Hepatic stellate cell (primary cell): ENCODE measurements around the gene LMBR1.
"Not testable (repeated sequence)": the region's sequence is repeated elsewhere in the genome, so short reads cannot be mapped to it uniquely, and the experiment has no call there.

ENCODE experiments used
- DNase-seq: peaks from one replicate; pipeline ENCODE4 v3.0.0; 2011; ENCODE audit warnings: low spot score

The LMBR1 gene

GRCh38 chr7:156759143-156759542 is 133.8 kb downstream of the LMBR1 start:
- no peak for DNase-seq

- DNase-seq = no peak
Observed at GRCh38 chr7:156754201-156754600, 138.8 kb downstream of the LMBR1 start.

- DNase-seq = no peak
Observed at GRCh38 chr7:156753630-156754029, 139.4 kb downstream of the LMBR1 start.

- DNase-seq = no peak
Observed at GRCh38 chr7:156753229-156753560, 139.8 kb downstream of the LMBR1 start.

DNA sequence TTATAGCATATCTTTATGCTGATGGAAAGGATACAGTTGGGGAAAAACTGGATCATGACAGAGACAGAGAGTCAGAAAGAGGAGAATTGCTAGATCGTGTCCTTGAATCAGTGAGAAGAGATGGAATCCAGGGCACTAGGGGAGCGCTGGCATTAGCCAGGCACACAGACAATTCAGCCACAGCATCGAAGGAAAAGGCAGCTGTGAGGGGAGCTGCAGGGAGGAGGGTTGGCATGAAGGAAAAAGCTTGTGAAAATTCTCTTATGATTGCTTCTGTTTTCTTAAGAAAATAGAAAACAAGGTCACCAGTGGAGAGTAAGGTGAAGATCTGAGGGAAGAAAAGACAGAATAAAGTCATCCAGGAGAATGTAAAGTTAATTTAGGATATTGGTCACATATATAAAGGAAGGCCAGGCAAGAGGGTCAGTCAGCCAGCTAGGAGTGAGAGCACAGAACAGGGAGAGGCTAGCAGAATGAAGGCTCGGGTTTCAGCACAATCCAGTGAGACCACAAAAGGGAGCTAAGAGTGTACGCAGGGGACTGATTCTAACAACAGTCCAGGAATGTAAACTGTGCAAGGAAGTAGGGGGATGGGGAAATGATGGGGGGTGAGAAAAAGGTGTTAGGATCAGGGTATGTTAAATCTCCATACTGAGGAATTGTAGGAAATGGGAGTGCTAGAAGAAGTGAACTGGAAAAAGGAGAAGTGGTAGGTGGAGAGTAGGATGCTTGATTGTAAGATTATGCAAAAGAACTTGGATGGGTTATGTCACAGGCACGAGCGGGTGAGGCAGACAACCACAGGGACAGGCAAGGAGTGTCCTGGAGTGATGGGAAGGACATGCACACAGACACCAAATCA is 140.4 kb downstream of the LMBR1 start:
- DNase-seq = no peak

GRCh38 chr7:156751319-156751718 is 141.7 kb downstream of the LMBR1 start:
- DNase-seq = peak; percentile 7

DNA sequence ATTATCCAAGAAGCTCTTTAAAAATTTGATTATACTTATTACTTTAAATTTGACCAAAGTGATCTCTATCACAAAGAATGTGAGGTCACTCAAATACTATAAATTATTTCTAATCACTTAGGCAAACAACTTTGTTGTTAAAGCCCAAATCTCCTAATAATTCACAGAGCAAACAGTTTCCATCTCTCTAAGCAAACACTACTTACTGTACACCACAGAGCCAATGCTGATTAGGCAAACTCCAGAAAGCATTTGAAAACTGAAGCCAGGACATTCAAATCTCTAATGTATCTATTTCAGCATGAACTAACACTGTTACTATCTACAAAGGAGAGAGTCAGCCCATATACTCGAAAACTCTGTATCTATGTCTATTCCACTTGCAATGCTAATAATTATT is 145.3 kb downstream of the LMBR1 start:
- no peak for DNase-seq

GRCh38 chr7:156746891-156747290 is 146.1 kb downstream of the LMBR1 start:
- DNase-seq = no peak

- DNase-seq = no peak
Observed at GRCh38 chr7:156739596-156739995, 153.4 kb downstream of the LMBR1 start.

DNA sequence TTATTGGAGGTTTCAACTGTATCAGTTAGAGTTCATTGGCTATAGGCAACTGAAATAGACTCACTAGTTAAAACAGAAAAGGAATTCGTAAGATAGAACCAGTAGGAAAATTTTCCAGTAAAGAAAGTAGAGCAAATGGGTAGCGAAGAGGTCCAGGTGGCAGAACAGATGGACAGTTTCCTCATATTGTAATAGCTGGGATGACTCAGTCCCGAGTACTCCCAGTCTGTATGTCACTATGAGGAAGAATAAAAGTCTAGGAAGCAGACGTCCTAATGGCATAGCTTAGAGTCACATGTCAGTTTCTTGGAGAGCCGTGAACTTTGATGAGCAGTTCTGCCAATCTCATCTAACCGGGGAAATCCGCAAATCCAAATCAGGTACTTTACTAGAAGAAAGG is 157.1 kb downstream of the LMBR1 start:
- DNase-seq = no peak

DNA sequence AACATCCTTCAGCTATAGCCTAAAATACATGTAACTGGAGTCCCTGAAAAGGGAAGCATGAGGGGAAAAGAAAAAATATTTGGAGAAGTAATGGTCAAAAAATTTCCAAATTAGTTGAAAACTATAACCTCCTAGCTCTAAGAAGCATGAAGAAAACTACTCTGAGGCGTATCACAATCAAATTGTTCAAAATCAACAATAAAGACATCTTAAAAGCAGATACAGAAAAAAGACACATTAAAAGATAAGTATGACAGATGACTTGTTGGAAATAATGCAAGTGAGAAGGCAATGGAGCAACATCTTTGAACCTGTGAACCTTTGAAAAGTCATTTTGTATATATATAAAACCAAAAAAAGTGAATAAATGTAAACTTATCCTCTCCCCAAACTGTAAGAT is 159.3 kb downstream of the LMBR1 start:
- DNase-seq = no peak

GRCh38 chr7:156732091-156732625 is 160.8 kb downstream of the LMBR1 start:
- DNase-seq = peak; percentile 15

DNA sequence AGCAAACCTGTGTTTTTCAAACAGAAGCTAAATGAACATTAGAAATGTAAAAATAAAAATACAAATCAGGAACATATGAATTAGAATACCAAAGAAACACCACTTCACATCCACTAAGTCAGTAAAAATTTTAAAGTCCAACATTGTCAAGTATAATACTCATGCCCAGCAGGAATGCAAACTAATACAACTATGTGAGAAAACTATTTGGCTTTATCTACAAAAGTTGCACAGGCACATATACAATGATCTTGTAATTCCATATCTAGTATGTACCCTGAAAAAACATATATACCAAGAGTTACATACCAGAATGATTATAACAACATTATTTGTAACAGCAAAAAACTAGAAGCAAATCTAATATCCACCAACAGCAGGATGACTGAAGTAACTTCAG is 161.3 kb downstream of the LMBR1 start:
- DNase-seq = peak; percentile 4

GRCh38 chr7:156725936-156726335 is 167.0 kb downstream of the LMBR1 start:
- no peak for DNase-seq

DNA sequence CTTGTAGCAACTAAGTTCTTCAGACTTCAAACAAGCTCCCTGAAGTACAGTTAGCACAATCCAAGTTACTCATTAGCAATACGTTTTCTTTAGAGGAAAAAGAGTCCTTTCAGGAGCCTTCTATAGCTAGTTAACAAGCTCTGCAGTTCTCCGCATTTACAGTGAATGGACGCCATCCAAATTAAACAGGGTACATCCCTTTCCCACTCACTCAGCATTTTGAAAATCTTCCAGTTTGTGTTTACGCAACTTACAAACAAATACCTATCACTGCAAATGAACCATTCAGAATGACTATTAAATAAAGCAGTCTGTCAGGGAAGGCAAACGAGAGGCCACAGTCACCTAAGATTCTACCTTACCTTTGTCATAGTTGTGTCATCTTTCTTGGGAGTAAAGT is 167.9 kb downstream of the LMBR1 start:
- DNase-seq = no peak

GRCh38 chr7:156722043-156722826 is 170.7 kb downstream of the LMBR1 start:
- DNase-seq = no peak

GRCh38 chr7:156703773-156704482 is 189.1 kb downstream of the LMBR1 start:
- DNase-seq = no peak

DNA sequence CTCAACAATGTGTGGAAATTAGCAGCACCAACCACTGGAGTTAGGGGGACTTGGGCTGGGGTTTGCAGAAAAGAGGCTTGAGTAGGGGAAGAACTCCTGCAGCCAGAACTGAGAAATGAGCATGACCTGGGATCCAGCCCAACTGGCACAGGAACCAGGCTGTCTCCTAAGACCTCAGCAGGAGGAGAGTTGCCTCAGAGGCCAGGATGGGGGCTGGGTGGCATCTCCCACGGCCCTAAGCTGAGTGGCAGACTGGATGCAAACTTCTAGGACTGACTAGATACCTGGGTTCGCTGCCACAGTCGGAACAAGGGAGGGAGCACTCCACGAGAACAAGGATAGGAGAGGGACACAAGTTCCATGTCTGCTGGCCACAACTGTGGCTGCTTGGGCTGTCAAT is 189.8 kb downstream of the LMBR1 start:
- DNase-seq = no peak

GRCh38 chr7:156702399-156702798 is 190.6 kb downstream of the LMBR1 start:
- DNase-seq = no peak

DNA sequence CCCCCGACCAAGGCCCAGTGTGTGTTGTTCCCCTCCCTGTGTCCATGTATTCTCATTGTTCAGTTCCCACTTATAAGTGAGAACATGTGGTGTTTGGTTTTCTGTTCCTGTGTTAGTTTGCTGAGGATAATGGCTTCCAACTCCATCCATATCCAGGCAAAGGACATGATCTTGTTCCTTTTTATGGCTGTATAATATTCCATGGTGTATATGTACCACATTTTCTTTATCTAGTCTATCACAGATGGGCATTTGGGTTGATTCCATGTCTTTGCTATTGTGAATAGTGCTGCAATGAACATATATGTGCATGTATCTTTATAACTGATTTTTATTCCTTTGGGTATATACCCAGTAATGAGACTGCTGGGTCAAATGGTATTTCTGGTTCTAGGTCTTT is 191.2 kb downstream of the LMBR1 start:
- DNase-seq = not testable (repeated sequence)

GRCh38 chr7:156698512-156698911 is 194.5 kb downstream of the LMBR1 start:
- not testable (repeated sequence) for DNase-seq

- not testable (repeated sequence) for DNase-seq
Observed at GRCh38 chr7:156697283-156697682, 195.7 kb downstream of the LMBR1 start.

DNA sequence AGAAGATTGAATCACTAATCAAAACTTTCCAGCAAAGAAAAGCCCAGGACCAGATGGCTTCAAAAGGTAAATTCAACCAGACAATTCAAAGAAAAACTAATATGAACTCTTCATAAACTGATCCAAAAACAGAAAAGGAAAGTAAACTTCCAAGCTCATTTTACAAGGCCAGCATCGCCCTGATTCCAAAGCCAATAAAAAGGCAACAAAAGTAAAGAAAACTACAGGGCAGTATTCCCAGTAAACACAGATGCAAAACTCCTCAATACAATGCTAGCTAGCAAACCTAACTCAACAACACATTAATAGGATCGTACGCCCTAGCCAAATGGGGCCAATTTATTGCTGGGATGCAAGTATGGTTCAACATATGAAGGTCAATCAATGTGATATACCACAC is 199.4 kb downstream of the LMBR1 start:
- DNase-seq = no peak
